Measurements from ENCODE around the gene MLN. TPM values are rescaled to one million over a fixed set of nuclear protein-coding genes. Genes with fewer than 3 reads are reported as not detected.

The MLN gene
- total RNA-seq, 3 donors from 2014 or later = not detected

DNA sequence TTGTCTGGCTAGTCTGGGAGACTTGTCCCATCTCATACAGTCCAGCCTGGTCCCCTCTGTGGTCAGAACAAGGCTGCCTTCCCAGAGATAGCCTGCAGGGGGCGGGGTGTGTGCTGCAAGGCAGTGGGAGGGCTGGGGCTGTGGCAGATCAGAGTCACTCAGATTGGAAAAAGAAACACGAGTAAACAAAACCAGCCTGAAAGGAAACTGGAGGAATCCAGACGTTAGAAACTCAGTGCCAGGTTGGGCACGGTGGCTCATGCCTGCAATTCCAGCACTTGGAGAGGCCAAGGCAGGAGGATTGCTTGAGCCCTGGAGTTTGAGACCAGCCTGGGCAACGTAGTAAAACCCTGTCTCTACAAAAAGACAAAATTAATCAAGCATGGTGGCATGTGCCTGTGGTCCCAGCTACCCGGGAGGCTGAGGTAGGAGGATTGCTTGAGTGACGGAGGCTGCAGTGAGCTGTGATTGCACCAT lies 35.1 kb downstream of the MLN start:
- TF ChIP-seq POLR2AphosphoS5 (IDR thresholded peaks at IDR 0.05) (no peak), POLR2A (IDR thresholded peaks at IDR 0.05) (no peak)
- TF ChIP-seq, protein P1, sequence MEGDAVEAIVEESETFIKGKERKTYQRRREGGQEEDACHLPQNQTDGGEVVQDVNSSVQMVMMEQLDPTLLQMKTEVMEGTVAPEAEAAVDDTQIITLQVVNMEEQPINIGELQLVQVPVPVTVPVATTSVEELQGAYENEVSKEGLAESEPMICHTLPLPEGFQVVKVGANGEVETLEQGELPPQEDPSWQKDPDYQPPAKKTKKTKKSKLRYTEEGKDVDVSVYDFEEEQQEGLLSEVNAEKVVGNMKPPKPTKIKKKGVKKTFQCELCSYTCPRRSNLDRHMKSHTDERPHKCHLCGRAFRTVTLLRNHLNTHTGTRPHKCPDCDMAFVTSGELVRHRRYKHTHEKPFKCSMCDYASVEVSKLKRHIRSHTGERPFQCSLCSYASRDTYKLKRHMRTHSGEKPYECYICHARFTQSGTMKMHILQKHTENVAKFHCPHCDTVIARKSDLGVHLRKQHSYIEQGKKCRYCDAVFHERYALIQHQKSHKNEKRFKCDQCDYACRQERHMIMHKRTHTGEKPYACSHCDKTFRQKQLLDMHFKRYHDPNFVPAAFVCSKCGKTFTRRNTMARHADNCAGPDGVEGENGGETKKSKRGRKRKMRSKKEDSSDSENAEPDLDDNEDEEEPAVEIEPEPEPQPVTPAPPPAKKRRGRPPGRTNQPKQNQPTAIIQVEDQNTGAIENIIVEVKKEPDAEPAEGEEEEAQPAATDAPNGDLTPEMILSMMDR (IDR thresholded peaks at IDR 0.05) = peak; percentile 53 to 73 (median 53)
- H3K4me1 ChIP-seq = peaks cover 20 to 23% of the 10 kb centered on the region in 2 donors
- DNase-seq (ENCODE audit: low spot score in 2 of 2) = peak; percentile 59 to 83
- H3K27ac ChIP-seq = no peak overlapping the region
- peaks cover 0 to 4% of the 10 kb centered on the region in 2 donors for H3K9me3 ChIP-seq
- no peak overlapping the region for H3K4me3 ChIP-seq
- intact Hi-C loops (cut with DNase I; ENCODE audit: low total_unique reads) = loop anchor here (10.0 kb wide), 1 partner anchor 386 kb away; no protein-coding TSS in a partner anchor
- H3K36me3 ChIP-seq = no peaks in the 10 kb centered on the region
- no peaks in the 10 kb centered on the region for H3K27me3 ChIP-seq

DNA sequence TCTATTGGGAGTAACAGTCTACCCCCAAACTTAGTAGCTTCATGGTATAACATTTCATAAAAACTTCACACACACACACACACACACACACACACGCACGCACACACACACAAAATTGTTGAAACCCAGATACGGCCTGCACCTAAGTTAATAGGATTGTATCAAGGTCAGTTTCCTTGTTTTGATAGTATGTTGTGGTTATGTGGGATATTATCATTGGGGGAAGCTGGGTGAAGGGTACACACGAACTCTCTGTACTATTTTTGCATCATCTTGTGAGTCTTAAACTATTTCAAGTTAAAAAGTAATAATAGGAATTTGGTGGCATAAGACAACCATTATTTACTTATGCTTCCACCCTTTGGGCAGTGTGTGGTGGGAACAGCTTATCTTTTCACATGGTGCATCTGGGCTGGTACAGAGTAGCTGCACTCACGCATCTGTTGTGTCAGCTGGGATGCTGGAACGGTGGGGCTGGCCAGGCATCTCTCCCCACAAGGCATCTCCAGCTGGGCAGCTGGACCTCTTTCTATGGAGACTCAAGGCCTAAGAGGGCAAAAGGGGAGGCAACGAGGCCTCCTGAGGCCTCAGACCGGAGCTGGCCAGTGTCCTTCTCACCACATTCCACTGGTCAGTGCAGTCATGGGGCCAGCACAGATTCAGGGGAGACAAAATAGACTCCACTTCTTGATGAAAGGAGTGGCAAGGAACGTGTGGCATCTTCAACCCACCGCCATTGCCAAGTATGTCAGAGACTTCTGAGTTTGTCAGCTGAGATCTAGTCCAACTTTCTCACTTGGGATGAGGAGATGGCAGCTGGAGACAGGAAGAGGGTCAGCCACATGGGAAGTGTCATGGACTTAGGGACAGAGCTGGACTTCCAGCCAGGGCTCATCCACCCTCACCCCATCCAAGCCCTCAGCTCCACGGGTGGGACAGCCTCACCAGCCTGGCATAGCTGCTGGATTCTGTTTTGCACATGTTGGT lies 36.6 kb downstream of the MLN start:
- Histone ChIP-seq H3K4me3 (no peak overlapping the region), H3K27me3 (no peaks in the 10 kb centered on the region), H3K4me1 (peaks cover 20 to 21% of the 10 kb centered on the region in 2 donors), H3K36me3 (no peaks in the 10 kb centered on the region), H3K9me3 (peaks cover 0 to 4% of the 10 kb centered on the region in 2 donors), H3K27ac (no peak overlapping the region)
- TF ChIP-seq, protein P1 (IDR thresholded peaks at IDR 0.05) = no peak
- TF ChIP-seq POLR2A (IDR thresholded peaks at IDR 0.05) (no peak), POLR2AphosphoS5 (IDR thresholded peaks at IDR 0.05) (no peak)
- intact Hi-C loops (cut with DNase I; ENCODE audit: low total_unique reads) = loop anchor here (10.0 kb wide), 1 partner anchor 388 kb away; no protein-coding TSS in a partner anchor
- no peak for DNase-seq (ENCODE audit: low spot score in 2 of 2)

DNA sequence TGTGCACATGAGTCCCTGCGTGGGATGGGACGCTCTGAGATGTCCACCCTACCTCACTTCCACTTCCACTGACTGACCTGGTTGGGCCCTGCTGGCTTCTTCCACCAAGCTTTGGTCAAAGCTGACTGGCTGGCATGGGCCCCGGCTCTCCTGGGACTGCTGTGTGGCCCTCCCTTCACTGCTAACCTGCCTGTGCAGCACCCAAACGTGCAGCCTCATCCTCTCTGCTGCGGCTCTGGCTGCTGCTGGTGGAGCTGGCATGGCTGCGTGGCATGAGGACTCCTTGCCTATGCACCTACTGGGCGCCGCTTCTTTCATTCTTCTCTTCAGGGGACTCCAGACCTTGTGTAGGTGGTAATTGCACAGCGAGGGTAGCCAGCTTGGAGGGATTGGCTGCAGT lies 38.4 kb downstream of the MLN start:
- no peak overlapping the region for H3K27ac ChIP-seq
- H3K36me3 ChIP-seq = no peaks in the 10 kb centered on the region
- H3K4me3 ChIP-seq = no peak overlapping the region
- no peak for DNase-seq (ENCODE audit: low spot score in 2 of 2)
- intact Hi-C loops (cut with DNase I; ENCODE audit: low total_unique reads) = loop anchor here (10.0 kb wide), 1 partner anchor 389 kb away; no protein-coding TSS in a partner anchor
- H3K9me3 ChIP-seq = peaks cover 0 to 4% of the 10 kb centered on the region in 2 donors
- no peak for TF ChIP-seq POLR2A (IDR thresholded peaks at IDR 0.05)
- TF ChIP-seq, protein P1 (IDR thresholded peaks at IDR 0.05) = no peak
- TF ChIP-seq POLR2AphosphoS5 (IDR thresholded peaks at IDR 0.05) = no peak
- H3K4me1 ChIP-seq = peaks cover 6 to 7% of the 10 kb centered on the region in 2 donors
- H3K27me3 ChIP-seq = no peaks in the 10 kb centered on the region

DNA sequence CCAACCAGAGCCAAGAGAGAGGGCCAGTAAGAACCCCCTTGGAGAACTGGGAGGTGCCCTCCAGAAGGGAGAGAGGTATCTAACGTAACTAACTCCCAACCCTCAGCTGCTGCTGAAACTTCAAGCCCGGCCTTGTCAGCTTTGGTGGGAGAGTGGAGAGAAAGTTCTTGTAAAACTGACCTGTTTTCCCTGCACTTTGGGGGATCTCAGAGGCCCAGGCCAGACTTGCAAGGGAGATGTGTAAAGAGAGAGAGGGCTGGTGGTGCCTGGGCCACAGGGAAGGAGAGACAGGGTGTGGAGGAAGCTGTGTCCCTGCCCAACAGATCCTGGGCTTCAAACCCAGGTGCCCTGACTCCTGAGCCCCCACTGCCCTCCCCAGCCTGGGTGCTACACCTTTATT lies 39.8 kb downstream of the MLN start:
- intact Hi-C loops (cut with DNase I; ENCODE audit: low total_unique reads) = loop anchor here (10.0 kb wide), 1 partner anchor 391 kb away; no protein-coding TSS in a partner anchor
- H3K36me3 ChIP-seq = no peaks in the 10 kb centered on the region
- no peaks in the 10 kb centered on the region for H3K4me1 ChIP-seq
- no peak overlapping the region for H3K4me3 ChIP-seq
- H3K27me3 ChIP-seq = no peaks in the 10 kb centered on the region
- no peak for DNase-seq (ENCODE audit: low spot score in 2 of 2)
- H3K9me3 ChIP-seq = peaks cover 0 to 4% of the 10 kb centered on the region in 2 donors
- TF ChIP-seq POLR2A (IDR thresholded peaks at IDR 0.05) = no peak
- TF ChIP-seq, protein P1 (IDR thresholded peaks at IDR 0.05) = no peak
- no peak for TF ChIP-seq POLR2AphosphoS5 (IDR thresholded peaks at IDR 0.05)
- no peak overlapping the region for H3K27ac ChIP-seq

DNA sequence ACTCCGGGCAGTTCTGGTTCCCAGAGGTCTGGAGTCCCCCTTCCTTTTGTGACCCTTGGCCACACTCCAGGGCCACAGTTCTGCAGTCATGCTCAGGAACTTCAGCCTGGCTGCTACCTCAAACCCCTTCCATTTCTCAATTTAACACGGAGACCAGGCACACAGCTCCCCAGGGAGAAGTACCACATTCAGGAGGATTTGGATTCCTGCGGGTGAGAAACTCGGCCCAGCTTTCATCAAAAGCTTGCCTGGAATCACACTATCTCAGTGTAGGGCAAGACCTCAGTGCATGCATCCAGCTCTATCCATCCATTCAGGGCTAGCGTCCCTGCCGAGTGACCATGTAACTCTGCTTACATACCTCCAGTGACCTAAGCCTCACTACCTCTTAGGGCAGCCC lies 40.3 kb downstream of the MLN start:
- no peak for DNase-seq (ENCODE audit: low spot score in 2 of 2)
- intact Hi-C loops (cut with DNase I; ENCODE audit: low total_unique reads) = loop anchor here (10.0 kb wide), 1 partner anchor 391 kb away; no protein-coding TSS in a partner anchor
- H3K27ac ChIP-seq = no peak overlapping the region
- no peaks in the 10 kb centered on the region for H3K36me3 ChIP-seq
- no peaks in the 10 kb centered on the region for H3K27me3 ChIP-seq
- peaks cover 0 to 4% of the 10 kb centered on the region in 2 donors for H3K9me3 ChIP-seq
- H3K4me3 ChIP-seq = no peak overlapping the region
- no peaks in the 10 kb centered on the region for H3K4me1 ChIP-seq
- no peak for TF ChIP-seq POLR2A (IDR thresholded peaks at IDR 0.05)
- TF ChIP-seq, protein P1 (IDR thresholded peaks at IDR 0.05) = no peak
- no peak for TF ChIP-seq POLR2AphosphoS5 (IDR thresholded peaks at IDR 0.05)
